ENCODE data around the gene ATRIP. TPM values are rescaled to one million over a fixed set of nuclear protein-coding genes. Genes with fewer than 3 reads are reported as not detected.
A peak's percentile ranks its signal among the peaks of the same experiment; 100 is the strongest.

ATRIP gene
- polyA plus RNA-seq, 3 donors, result 1.8 to 4.7 (median 2.8) TPM

DNA sequence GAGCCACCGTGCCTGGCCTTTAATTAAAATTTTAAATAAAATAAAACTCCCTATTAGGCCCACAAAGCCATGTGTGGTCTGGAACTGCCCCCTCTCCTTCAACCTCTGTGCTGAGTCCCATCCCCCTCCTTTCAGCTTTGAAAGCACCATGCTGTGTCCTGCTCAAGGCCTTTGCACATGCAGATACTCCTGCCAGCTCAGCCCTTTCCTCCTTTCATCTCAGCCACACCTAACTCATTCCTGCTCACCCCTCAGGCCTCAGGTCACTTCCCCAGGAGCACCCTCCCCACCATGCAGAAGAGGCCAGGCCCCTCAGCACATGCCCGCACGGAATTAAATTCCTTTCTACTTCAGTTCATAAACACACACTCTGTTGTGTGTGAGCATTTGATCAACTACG, 28.1 kb downstream of the ATRIP start:
- Histone ChIP-seq H3K79me2 (ENCODE audit: insufficient read depth, low read length) (peaks cover 36% of the 10 kb centered on the region), H3K9ac (ENCODE audit: insufficient read depth, low read length, poor library complexity, severe bottlenecking) (no peak overlapping the region), H4K20me1 (ENCODE audit: insufficient read depth, low read length) (peaks cover 19% of the 10 kb centered on the region), H2AFZ (ENCODE audit: insufficient read depth, low read depth, low read length, poor library complexity, severe bottlenecking) (no peak overlapping the region), H3K4me2 (replicated peaks; ENCODE audit: extremely low read depth, low read length, poor library complexity, severe bottlenecking) (no peak overlapping the region), H3K4me3 (replicated peaks in 1 of 3; ENCODE audit: low read depth in 2 of 3, low read length in 3 of 3) (no peak overlapping the region), H3K27me3 (ENCODE audit: control insufficient read depth in 2 of 2, insufficient read depth in 2 of 2, low read length in 2 of 2) (no peaks in the 10 kb centered on the region), H3K9me3 (replicated peaks in 1 of 2; ENCODE audit: control insufficient read depth in 1 of 2, insufficient read depth in 1 of 2, low read length in 2 of 2) (no peaks in the 10 kb centered on the region), H3K36me3 (replicated peaks in 1 of 2; ENCODE audit: control insufficient read depth in 1 of 2, insufficient read depth in 2 of 2, low read length in 2 of 2) (peaks cover 23 to 52% of the 10 kb centered on the region in 2 donors), H3K4me1 (ENCODE audit: control insufficient read depth in 1 of 2, insufficient read depth in 2 of 2, low read length in 2 of 2) (peaks cover 35 to 42% of the 10 kb centered on the region in 2 donors), H3K27ac (ENCODE audit: low read depth in 1 of 2, low read length in 2 of 2) (peak overlapping the region in 1 of 2 donors; percentile 9)
- TF ChIP-seq, protein P1, sequence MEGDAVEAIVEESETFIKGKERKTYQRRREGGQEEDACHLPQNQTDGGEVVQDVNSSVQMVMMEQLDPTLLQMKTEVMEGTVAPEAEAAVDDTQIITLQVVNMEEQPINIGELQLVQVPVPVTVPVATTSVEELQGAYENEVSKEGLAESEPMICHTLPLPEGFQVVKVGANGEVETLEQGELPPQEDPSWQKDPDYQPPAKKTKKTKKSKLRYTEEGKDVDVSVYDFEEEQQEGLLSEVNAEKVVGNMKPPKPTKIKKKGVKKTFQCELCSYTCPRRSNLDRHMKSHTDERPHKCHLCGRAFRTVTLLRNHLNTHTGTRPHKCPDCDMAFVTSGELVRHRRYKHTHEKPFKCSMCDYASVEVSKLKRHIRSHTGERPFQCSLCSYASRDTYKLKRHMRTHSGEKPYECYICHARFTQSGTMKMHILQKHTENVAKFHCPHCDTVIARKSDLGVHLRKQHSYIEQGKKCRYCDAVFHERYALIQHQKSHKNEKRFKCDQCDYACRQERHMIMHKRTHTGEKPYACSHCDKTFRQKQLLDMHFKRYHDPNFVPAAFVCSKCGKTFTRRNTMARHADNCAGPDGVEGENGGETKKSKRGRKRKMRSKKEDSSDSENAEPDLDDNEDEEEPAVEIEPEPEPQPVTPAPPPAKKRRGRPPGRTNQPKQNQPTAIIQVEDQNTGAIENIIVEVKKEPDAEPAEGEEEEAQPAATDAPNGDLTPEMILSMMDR (IDR thresholded peaks at IDR 0.05), result no peak
- DNase-seq, result no peak
- Mint-ChIP-seq H3K27me3 (ENCODE audit: low read depth in 3 of 3) (no peaks in the 10 kb centered on the region), H3K9me3 (no peaks in the 10 kb centered on the region), H3K4me1 (peaks cover 36% of the 10 kb centered on the region), H3K36me3 (peaks cover 41 to 61% of the 10 kb centered on the region in 2 donors), H3K27ac (peak overlapping the region; percentile 9 to 85 (median 69)), H3K4me3 (no peak overlapping the region)
- intact Hi-C loops (cut with micrococcal nuclease), result no loop called here
- 100% methylated on average over 1 of the region's 4 CpGs for WGBS (ENCODE audit: insufficient coverage)

DNA sequence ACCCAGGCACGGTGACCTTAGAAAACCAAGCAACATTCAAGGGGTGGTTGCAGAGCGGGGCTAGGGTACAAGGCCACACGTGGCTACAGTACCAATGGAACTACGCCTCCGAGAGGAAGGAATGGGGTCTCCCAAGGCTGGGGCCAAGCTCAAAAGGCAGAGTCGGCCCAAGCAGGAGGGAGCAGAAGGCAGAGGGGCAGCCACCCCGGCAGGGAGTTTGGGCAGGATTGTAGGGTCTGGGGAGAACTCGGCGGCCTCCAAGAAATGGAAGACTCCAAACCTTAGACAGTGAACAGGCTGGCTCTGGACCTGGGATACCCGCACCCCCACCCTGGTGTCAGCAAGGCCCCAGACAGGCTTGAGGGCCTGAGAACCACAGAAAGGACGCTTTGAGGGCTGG, 28.7 kb downstream of the ATRIP start:
- Mint-ChIP-seq H3K9me3 (no peaks in the 10 kb centered on the region), H3K27me3 (ENCODE audit: low read depth in 3 of 3) (no peaks in the 10 kb centered on the region), H3K4me1 (peaks cover 31% of the 10 kb centered on the region), H3K27ac (peak overlapping the region in 4 of 7 donors; percentile 47 to 71 (median 62)), H3K36me3 (peaks cover 39 to 61% of the 10 kb centered on the region in 2 donors), H3K4me3 (no peak overlapping the region)
- TF ChIP-seq, protein P1 (IDR thresholded peaks at IDR 0.05), result no peak
- intact Hi-C loops (cut with micrococcal nuclease), result no loop called here
- no peaks in the 10 kb centered on the region for H3K9me3 ChIP-seq (replicated peaks in 1 of 2; ENCODE audit: control insufficient read depth in 1 of 2, insufficient read depth in 1 of 2, low read length in 2 of 2)
- no peak overlapping the region for H2AFZ ChIP-seq (ENCODE audit: insufficient read depth, low read depth, low read length, poor library complexity, severe bottlenecking)
- no peaks in the 10 kb centered on the region for H3K27me3 ChIP-seq (ENCODE audit: control insufficient read depth in 2 of 2, insufficient read depth in 2 of 2, low read length in 2 of 2)
- peaks cover 29 to 36% of the 10 kb centered on the region in 2 donors for H3K4me1 ChIP-seq (ENCODE audit: control insufficient read depth in 1 of 2, insufficient read depth in 2 of 2, low read length in 2 of 2)
- H3K4me2 ChIP-seq (replicated peaks; ENCODE audit: extremely low read depth, low read length, poor library complexity, severe bottlenecking), result no peak overlapping the region
- peaks cover 18 to 50% of the 10 kb centered on the region in 2 donors for H3K36me3 ChIP-seq (replicated peaks in 1 of 2; ENCODE audit: control insufficient read depth in 1 of 2, insufficient read depth in 2 of 2, low read length in 2 of 2)
- H4K20me1 ChIP-seq (ENCODE audit: insufficient read depth, low read length), result peaks cover 19% of the 10 kb centered on the region
- DNase-seq, result no peak
- peaks cover 31% of the 10 kb centered on the region for H3K79me2 ChIP-seq (ENCODE audit: insufficient read depth, low read length)
- no peak overlapping the region for H3K9ac ChIP-seq (ENCODE audit: insufficient read depth, low read length, poor library complexity, severe bottlenecking)
- 93% methylated on average over 9 of the region's 11 CpGs for WGBS (ENCODE audit: insufficient coverage)
- H3K4me3 ChIP-seq (replicated peaks in 1 of 3; ENCODE audit: low read depth in 2 of 3, low read length in 3 of 3), result no peak overlapping the region
- peak overlapping the region in 1 of 2 donors; percentile 41 for H3K27ac ChIP-seq (ENCODE audit: low read depth in 1 of 2, low read length in 2 of 2)
